HG03439 (cell line): ENCODE data around the gene SCT.

Experiments used
- ATAC-seq: cut with Tn5 transposase; IDR thresholded peaks from one replicate; pipeline ENCODE4 v1.9.1; 2021; ENCODE audit warnings: mild to moderate bottlenecking, moderate library complexity; ENCODE audit not compliant: unreplicated experiment

The SCT gene

GRCh38 chr11:643849-644738 lies 17.1 kb upstream of the SCT start:
- no peak for ATAC-seq

- no peak for ATAC-seq
Observed at GRCh38 chr11:643366-643765, 16.4 kb upstream of the SCT start.

DNA sequence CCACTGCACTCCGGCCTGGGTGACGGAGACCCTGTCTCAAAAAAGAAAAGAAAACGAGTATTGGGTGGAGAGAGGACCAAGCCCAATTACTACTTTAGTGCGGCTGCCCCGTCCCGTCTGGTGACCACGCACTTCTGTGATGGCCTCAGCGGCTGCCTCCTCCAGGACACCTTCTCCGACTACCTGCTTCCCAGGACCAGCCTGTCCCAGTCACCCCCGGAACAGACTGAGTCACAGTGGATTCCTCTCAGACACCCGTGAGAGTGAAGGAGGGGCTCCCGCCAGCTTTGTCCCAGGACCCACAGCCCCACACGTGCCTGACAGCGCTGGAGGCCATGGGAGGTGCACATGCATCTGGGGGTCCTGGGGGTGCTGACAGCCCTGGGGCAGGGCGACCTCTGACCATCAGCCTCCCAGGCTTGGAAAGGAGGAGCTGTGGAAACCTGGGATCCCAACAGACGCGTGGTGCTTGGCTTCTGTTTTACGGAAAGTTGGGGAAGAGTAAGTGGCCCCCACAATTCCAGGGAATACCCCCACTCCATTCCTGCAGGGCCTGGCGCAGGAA lies 14.9 kb upstream of the SCT start:
- no peak for ATAC-seq

- ATAC-seq: no peak
Observed at GRCh38 chr11:640021-640706, 13.2 kb upstream of the SCT start.

GRCh38 chr11:639332-639955 lies 12.5 kb upstream of the SCT start:
- ATAC-seq: no peak

GRCh38 chr11:638631-639331 lies 11.8 kb upstream of the SCT start:
- ATAC-seq: no peak

- no peak for ATAC-seq
Observed at GRCh38 chr11:637593-638521, 10.9 kb upstream of the SCT start.

GRCh38 chr11:637333-637592 lies 10.3 kb upstream of the SCT start:
- no peak for ATAC-seq

DNA sequence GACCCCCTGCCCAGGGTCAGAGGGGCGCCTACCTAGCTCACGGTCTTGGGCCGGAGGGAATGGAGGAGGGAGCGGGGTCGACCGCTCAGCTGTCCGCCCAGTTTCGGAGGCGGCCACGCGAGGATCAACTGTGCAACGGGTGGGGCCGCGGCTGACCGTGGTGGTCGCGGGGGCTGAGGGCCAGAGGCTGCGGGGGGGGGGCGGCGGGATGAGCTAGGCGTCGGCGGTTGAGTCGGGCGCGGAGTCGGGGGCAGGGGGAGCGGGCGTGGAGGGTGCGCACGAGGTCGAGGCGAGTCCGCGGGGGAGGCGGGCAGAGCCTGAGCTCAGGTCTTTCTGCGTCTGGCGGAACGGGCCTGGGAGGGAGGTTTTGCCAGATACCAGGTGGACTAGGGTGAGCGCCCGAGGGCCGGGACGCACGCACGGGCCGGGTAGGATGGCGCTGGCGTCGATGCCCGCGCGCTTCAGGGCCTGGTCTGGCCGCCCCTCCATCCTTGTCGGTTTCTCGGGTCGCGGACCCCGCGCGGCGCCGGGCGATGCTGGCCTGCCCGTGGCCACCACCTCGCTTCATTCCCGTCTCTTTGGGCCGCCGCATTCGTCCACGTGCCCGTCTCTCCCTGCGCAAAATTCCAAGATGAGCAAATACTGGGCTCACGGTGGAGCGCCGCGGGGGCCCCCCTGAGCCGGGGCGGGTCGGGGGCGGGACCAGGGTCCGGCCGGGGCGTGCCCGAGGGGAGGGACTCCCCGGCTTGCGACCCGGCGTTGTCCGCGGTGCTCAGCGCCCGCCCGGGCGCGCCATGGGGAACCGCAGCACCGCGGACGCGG lies 9.7 kb upstream of the SCT start, which contains the start of gene DRD4:
Gene DRD4, plus strand, starts transcription at position 759 of the 822 bp plus-strand sequence. Its CDS starts 36 bp downstream, at position 795.
- no peak for ATAC-seq

DNA sequence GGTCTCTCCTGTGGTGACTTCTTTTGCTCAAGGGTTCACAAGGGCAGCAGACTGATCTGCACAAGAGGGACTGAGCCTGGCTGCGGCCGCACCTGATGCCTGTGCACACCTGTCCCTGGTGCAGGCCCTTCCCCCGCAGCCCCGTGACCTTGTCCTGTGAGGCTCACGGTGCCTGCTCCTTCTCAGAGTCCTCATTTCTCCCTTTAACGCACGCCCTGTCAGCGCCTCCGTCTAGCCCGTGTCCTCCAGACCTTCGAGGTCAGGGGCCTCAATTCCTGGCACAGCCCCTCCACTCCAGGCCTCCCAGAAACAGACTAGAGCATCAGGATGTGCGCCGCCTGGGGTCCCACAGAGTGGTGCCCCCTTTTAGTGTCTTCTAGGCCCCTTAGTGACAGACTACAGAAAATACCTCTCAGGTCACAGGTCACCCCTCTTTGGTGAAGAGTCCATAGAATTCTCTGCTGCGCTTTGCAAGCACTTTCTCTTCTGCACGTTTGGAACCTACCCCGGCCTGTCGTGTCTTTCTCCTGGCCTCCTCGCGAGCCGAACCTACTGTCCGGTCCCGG lies 9.0 kb upstream of the SCT start:
- no peak for ATAC-seq

- no peak for ATAC-seq
Observed at GRCh38 chr11:630871-631270, 3.9 kb upstream of the SCT start.

DNA sequence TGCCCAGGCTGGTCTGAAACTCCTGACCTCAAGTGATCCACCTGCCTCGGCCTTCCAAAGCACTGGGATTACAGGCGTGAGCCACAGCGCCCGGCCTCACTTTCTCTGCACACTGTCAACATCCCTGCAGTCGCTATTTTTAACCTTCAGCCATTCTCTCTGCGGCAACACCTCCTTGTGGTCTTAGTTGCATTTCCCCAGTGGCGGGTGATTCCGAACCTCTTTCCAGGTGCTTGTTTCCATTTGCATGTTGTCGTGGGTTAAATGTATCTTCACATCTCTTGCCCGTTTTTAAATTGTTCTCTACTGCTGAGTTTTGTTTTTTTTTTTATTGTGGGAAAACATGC lies 2.2 kb upstream of the SCT start:
- ATAC-seq: no peak

DNA sequence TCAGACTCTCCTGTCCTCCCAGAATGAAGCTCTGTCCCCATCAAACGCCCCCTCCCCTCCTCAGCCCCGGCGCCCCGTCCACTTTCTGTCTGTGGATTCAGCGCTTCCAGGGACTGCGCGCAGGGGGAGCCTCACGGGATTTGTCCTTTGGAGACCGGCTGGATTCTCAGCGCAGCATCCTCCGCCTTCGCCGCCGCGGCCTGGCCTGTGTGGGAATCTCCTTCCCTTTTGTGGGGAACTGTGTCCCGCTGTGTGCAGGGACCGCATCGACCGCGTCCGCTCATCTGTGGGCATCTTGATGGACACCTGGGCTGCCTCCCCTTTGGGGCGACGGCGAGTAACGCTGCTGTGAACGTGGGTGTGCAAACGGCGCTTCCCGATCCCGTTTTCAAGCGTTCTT lies 1.1 kb upstream of the SCT start:
- ATAC-seq: no peak

DNA sequence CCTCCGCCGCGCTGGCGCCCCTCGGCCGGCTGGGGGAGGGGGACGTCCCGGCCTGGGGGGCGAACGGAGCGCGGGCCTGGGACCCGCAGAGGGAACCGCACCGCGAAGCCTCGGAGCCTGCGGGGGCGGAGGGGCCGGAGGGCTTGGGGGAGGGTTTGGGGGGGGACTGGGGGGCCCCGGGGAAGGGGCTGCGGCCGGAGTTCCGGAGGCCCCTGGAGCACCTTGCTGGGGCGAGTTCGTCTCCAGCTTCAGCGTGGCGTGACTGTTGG lies 261 bp upstream of the SCT start:
- no peak for ATAC-seq

DNA sequence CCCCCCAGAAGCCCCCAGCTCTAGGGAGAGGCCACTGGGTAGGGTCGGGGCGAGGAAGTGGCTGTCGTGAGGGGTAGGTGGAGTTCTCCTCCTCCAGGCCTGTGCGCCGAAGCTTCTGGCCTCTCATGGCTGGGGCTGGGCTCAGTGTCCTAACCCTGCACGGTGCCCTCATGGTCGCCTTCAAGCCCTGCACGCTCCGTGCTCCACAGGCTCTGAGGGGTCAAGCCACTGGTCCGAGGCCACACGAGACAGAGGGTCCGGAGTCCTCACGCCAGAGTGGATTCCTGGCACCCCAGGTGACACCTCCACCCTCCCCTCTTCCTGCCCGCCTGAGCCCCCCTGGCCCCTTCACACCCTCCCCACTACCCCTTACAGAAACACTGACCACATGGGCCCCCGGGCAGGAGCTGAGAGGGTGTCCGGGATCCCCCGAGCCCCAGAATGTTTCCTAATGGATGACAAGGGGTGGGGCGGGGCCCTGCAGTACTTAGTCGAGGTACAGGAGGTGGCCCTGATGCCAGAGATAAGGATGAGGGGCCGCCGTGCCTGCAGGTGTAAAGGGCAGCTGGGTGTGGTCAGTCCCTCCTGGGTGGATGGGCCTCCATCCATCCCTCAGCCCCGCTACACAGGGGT lies 1.2 kb downstream of the SCT start:
- ATAC-seq: no peak

DNA sequence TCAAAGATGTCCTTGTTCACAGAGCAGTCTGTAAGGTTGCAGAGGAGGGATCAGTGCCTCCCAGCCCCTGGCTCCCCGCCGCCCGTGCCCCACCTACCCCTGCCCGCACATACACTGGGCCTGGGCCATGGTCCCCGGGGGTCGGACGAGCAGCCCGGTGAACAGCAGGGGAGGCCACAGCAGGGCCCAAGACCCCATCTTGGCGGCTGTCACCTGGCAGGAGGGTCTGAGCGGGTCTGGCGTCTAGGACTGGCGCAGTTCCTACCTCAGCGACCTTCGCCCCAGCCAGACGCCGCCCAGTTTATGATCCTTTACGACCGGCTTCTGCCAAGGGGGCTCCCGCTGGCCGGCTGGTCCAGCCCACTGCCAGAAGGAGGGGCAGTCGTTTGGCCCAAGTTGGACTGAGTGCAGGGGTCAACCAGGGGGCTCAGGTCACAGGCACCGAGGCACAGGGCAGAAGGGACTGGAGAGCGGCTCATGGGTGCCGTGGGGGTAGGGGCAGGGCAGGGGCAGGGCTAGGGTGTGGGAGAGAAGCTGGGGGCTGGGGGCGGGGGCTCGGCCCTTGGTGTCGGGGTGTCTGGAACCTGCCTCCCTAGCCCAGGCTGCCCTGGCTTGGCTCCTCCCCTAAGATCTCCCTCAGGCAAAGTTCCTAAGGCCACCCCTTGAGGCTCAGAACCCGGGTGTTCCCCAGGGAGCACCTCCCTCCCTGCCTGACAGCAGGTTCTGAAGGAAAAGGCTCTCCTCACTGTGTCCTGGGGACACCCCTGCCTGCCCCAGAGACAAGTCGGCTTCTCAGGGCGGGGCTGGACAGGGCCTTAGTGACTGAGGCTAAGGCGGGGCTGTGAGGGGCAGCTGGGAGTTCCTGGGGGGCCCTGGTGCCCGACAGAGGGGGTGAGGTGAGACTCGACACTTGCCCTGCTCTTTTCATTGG lies 2.0 kb downstream of the SCT start, which contains the start of gene CDHR5:
Gene CDHR5, minus strand, starts transcription at position 251 of the 931 bp plus-strand sequence. Its CDS starts 53 bp downstream, at position 198.
- ATAC-seq: no peak

- ATAC-seq: no peak
Observed at GRCh38 chr11:623999-624704, 2.8 kb downstream of the SCT start.
